HCT116 (cell line): ENCODE data around the gene FRMPD4. TPM values are rescaled to one million over a fixed set of nuclear protein-coding genes. Genes with fewer than 3 reads are reported as not detected.

Experiments
- ATAC-seq: fragments of 200-7000 bp; cut with Tn5 transposase; 2 replicates; pipeline ENCODE4 v1.9.1; 2020; ENCODE audit warnings: mild to moderate bottlenecking, moderate library complexity
- BruUV-seq: library from RNA; stranded (reverse); fragments of 400-500 nt; replicated peaks from 2 replicates; lab custom pipeline; 2021; lab: Mats Ljungman, UMichigan
- CTCF ChIA-PET: fragments of 300-600 bp; sonication (Branson Sonifier 250); formaldehyde crosslinking; loops from one replicate; lab custom pipeline; 2021; ENCODE audit warnings: antibody characterized with exemption; lab: Charles Lee
- POLR2A ChIA-PET: fragments of 300-600, 350-600 bp; sonication (Branson Sonifier 250); formaldehyde crosslinking; loops from one replicate; lab custom pipeline; 2021; ENCODE audit warnings: antibody characterized with exemption; lab: Charles Lee
- RAD21 ChIA-PET, 2 experiments: fragments of 300-600 bp; sonication (Branson Sonifier 250); formaldehyde crosslinking; loops; one replicate each; lab custom pipeline; 2023; ENCODE audit warnings: low total read pairs in 2 of 2; ENCODE audit not compliant: uncharacterized antibody in 2 of 2, unreplicated experiment in 2 of 2, low non-redundant PET in 1 of 2; lab: Charles Lee
- DNase-seq: peaks from one replicate; pipeline ENCODE4 v3.0.0-alpha.2; 2010; ENCODE audit warnings: low read depth, low spot score
- H2AFZ ChIP-seq: fragments of 200-600 bp; shearing (Covaris generic), sonication (generic); 2 replicates; pipeline ENCODE4 v1.6.1; 2017; ENCODE audit warnings: low read depth, mixed run types, mixed read lengths, antibody characterized with exemption, low read length; ENCODE audit not compliant: poor library complexity, severe bottlenecking
- H3K27ac ChIP-seq: 2 replicates; pipeline ENCODE4 v1.5.1; 2012; ENCODE audit warnings: low read depth, low read length
- H3K27me3 ChIP-seq: fragments of 200-600 bp; sonication (generic); 2 replicates; pipeline ENCODE4 v1.6.1; 2016; ENCODE audit warnings: mixed run types, low read length, mixed read lengths; ENCODE audit not compliant: insufficient read depth
- H3K36me3 ChIP-seq, 2 experiments: fragments of 200-500 bp in 1 of 2; fragments of 200-600 bp in 1 of 2; sonication (Bioruptor generic) in 1 of 2; sonication (generic) in 1 of 2; 2 replicates each; pipeline versions ENCODE4 v1.5.1 to v1.6.1; 2014 to 2016; ENCODE audit warnings: low read length in 2 of 2, inconsistent platforms in 1 of 2, mixed read lengths in 1 of 2, mixed run types in 1 of 2; ENCODE audit not compliant: insufficient read depth in 2 of 2, control insufficient read depth in 1 of 2
- H3K4me1 ChIP-seq, 2 experiments: fragments of 200-600 bp in 1 of 2; sonication (generic) in 1 of 2; 2 replicates each; pipeline versions ENCODE4 v1.5.1 to v1.6.1; 2012 to 2017; ENCODE audit warnings: low read length in 2 of 2, inconsistent platforms in 1 of 2, mild to moderate bottlenecking in 1 of 2, mixed read lengths in 1 of 2, mixed run types in 1 of 2, moderate library complexity in 1 of 2; ENCODE audit not compliant: insufficient read depth in 2 of 2, control insufficient read depth in 1 of 2
- H3K4me2 ChIP-seq: fragments of 200-600 bp; sonication (generic); 2 replicates; pipeline ENCODE4 v1.6.1; 2017; ENCODE audit warnings: mixed run types, low read length, mixed read lengths
- H3K4me3 ChIP-seq, 2 experiments: fragments of 200-600 bp in 1 of 2; sonication (generic) in 1 of 2; replicated peaks in 1 of 2; 2 replicates each; pipeline ENCODE4 v1.5.1; 2011 to 2016; ENCODE audit warnings: low read length in 2 of 2, control low read depth in 1 of 2, low read depth in 1 of 2, mild to moderate bottlenecking in 1 of 2, mixed read lengths in 1 of 2, mixed run types in 1 of 2
- H3K79me2 ChIP-seq: fragments of 200-600 bp; sonication (generic); 2 replicates; pipeline ENCODE4 v1.6.1; 2017; ENCODE audit warnings: mild to moderate bottlenecking, mixed run types, low read length, moderate library complexity, mixed read lengths; ENCODE audit not compliant: insufficient read depth
- H3K9ac ChIP-seq: fragments of 200-600 bp; sonication (generic); 2 replicates; pipeline ENCODE4 v1.6.1; 2016; ENCODE audit warnings: low read length, mixed read lengths
- H3K9me2 ChIP-seq: fragments of 200-600 bp; sonication (generic), shearing (Covaris generic); 2 replicates; pipeline ENCODE4 v1.6.1; 2017; ENCODE audit warnings: mixed run types, mild to moderate bottlenecking, moderate library complexity; ENCODE audit not compliant: insufficient read depth
- H3K9me3 ChIP-seq, 2 experiments: fragments of 200-500 bp in 1 of 2; fragments of 200-600 bp in 1 of 2; sonication (Bioruptor generic) in 1 of 2; sonication (generic) in 1 of 2; 2 replicates each; pipeline ENCODE4 v1.6.1; 2014 to 2017; ENCODE audit warnings: low read length in 2 of 2, mixed read lengths in 2 of 2, inconsistent platforms in 1 of 2, low read depth in 1 of 2, mild to moderate bottlenecking in 1 of 2, mixed run types in 1 of 2, moderate library complexity in 1 of 2; ENCODE audit not compliant: control insufficient read depth in 1 of 2, insufficient read depth in 1 of 2
- H4K20me1 ChIP-seq: fragments of 200-600 bp; sonication (generic), shearing (Covaris generic); 2 replicates; pipeline ENCODE4 v1.6.1; 2017; ENCODE audit warnings: mixed run types, mild to moderate bottlenecking, moderate library complexity; ENCODE audit not compliant: insufficient read depth
- ATF3 ChIP-seq: IDR thresholded peaks from 2 replicates; pipeline ENCODE4 v1.6.1; 2012
- CEBPB ChIP-seq: IDR thresholded peaks from 2 replicates; pipeline ENCODE4 v1.6.1; 2012; ENCODE audit warnings: low read depth
- ELF1 ChIP-seq: IDR thresholded peaks from 2 replicates; pipeline ENCODE4 v1.6.1; 2012; ENCODE audit warnings: low read depth, borderline replicate concordance
- EZH2 ChIP-seq: fragments of 200-600 bp; sonication (generic); IDR thresholded peaks from 2 replicates; pipeline ENCODE4 v1.6.1; 2017; ENCODE audit warnings: antibody characterized with exemption, mixed run types
- EZH2phosphoT487 ChIP-seq: fragments of 200-600 bp; IDR thresholded peaks from 2 replicates; pipeline ENCODE4 v1.6.1; 2018; ENCODE audit warnings: antibody characterized with exemption, borderline replicate concordance
- FOSL1 ChIP-seq: IDR thresholded peaks from 2 replicates; pipeline ENCODE4 v1.6.1; 2012; ENCODE audit warnings: low read depth
- JUND ChIP-seq: IDR thresholded peaks from 2 replicates; pipeline ENCODE4 v1.6.1; 2012
- MAX ChIP-seq: IDR thresholded peaks from 2 replicates; pipeline ENCODE4 v1.6.1; 2012
- POLR2A ChIP-seq: IDR thresholded peaks from 2 replicates; pipeline ENCODE4 v1.7.0; 2011; ENCODE audit warnings: borderline replicate concordance; ENCODE audit not compliant: insufficient read depth, insufficient read length; ENCODE audit errors: extremely low read depth
- POLR2AphosphoS5 ChIP-seq: IDR thresholded peaks from 2 replicates; pipeline ENCODE4 v1.6.1; 2011; ENCODE audit warnings: mild to moderate bottlenecking, low read depth, low read length, moderate library complexity
- REST ChIP-seq: IDR thresholded peaks from 2 replicates; pipeline ENCODE4 v1.6.1; 2012; ENCODE audit warnings: low read depth
- SP1 ChIP-seq: IDR thresholded peaks from 2 replicates; pipeline ENCODE4 v1.6.1; 2012; ENCODE audit warnings: low read depth
- SRF ChIP-seq: IDR thresholded peaks from 2 replicates; pipeline ENCODE4 v1.6.1; 2012; ENCODE audit warnings: low read depth
- ZBTB33 ChIP-seq: IDR thresholded peaks from 2 replicates; pipeline ENCODE4 v1.6.1; 2011; ENCODE audit warnings: mild to moderate bottlenecking, low read length, moderate library complexity; ENCODE audit not compliant: insufficient replicate concordance; ENCODE audit errors: extremely low read depth
- intact Hi-C: fragments of 100-400 bp; cut with micrococcal nuclease; formaldehyde crosslinking; loops from 2 replicates; pipeline ENCODE4 v1.10.0; 2022
- total RNA-seq: library from RNA; stranded (reverse); gene quantifications from one replicate; pipeline ENCODE4 v1.2.1, GENCODE V29; 2021; ENCODE audit not compliant: unreplicated experiment

The FRMPD4 gene
- total RNA-seq, 1 experiment from 2014 or later: not detected

- no TSS peak for BruUV-seq
- CTCF ChIA-PET: no interaction called here
These were observed 192.6 kb downstream of the FRMPD4 start for GRCh38 chrX:12330841-12331240.

More at GRCh38 chrX:12330841-12331240, 192.6 kb downstream of the FRMPD4 start:
- no peak for ATAC-seq
- RAD21 ChIA-PET: no interaction called here
- Histone ChIP-seq H3K9me3 (no peaks in the 10 kb centered on the region), H3K9me2 (no peaks in the 10 kb centered on the region), H2AFZ (no peak overlapping the region), H3K9ac (no peak overlapping the region), H3K36me3 (no peaks in the 10 kb centered on the region), H3K4me3 (no peak overlapping the region), H3K79me2 (no peaks in the 10 kb centered on the region), H3K4me1 (no peaks in the 10 kb centered on the region), H3K27ac (no peak overlapping the region), H3K27me3 (no peaks in the 10 kb centered on the region), H4K20me1 (no peaks in the 10 kb centered on the region), H3K4me2 (no peak overlapping the region)
- intact Hi-C loops: no loop called here
- DNase-seq: no peak
- POLR2A ChIA-PET: no interaction called here
- TF ChIP-seq EZH2phosphoT487 (no peak), POLR2A (no peak), EZH2 (no peak), POLR2AphosphoS5 (no peak), FOSL1 (no peak), CEBPB (no peak), MAX (no peak), SP1 (no peak), ZBTB33 (no peak), SRF (no peak), ELF1 (no peak), REST (no peak), ATF3 (no peak), JUND (no peak)
